GM12891 (cell line): ENCODE data around the gene RNF141.

Source experiments
- POLR2A ChIP-seq: IDR thresholded peaks from 2 replicates; pipeline ENCODE4 v1.6.1; 2011; ENCODE audit warnings: low read depth, low read length, control low read depth
- POLR2AphosphoS5 ChIP-seq: IDR thresholded peaks from 2 replicates; pipeline ENCODE4 v1.6.1; 2011; ENCODE audit warnings: low read depth, low read length, control low read depth
- POU2F2 ChIP-seq: IDR thresholded peaks from 2 replicates; pipeline ENCODE4 v1.6.1; 2011; ENCODE audit warnings: low read depth, mild to moderate bottlenecking, control low read depth, low read length, moderate library complexity
- SPI1 ChIP-seq: IDR thresholded peaks from 2 replicates; pipeline ENCODE4 v1.6.1; 2011; ENCODE audit warnings: low read depth, low read length, control low read depth
- TAF1 ChIP-seq: IDR thresholded peaks from 2 replicates; pipeline ENCODE4 v1.6.1; 2011; ENCODE audit warnings: low read depth, low read length, control low read depth

DNA sequence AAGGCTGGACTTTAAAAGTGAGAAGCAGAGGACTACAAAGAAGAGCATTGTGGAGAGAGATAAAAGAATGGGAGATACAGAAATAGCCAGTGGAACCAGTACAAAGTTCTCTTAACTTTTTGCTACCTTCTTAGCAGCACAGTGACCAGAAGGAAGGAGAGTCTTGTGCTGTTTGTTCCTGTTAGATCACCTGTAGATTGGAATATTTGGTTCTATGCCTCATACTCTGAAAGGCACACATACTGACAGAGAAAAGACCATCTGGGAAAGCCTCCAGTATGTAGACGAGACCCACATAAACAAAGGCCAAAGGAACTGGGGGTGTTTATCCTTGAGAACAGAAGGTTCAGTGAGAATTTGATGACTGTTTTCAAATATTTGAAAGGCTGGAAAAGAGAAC is 18.7 kb downstream of the RNF141 start:
- TF ChIP-seq TAF1, result no peak
- TF ChIP-seq POLR2AphosphoS5, result no peak
- no peak for TF ChIP-seq POLR2A
- no peak for TF ChIP-seq POU2F2
- TF ChIP-seq SPI1, result no peak
